OCI-LY7 (cell line): ENCODE data around the gene SF3B6.
"Not testable (repeated sequence)": the region's sequence is repeated elsewhere in the genome, so short reads cannot be mapped to it uniquely, and the experiment has no call there.

Experiments
- EZH2phosphoT487 ChIP-seq: fragments of 200-600 bp; sonication (generic); IDR thresholded peaks from 2 replicates; pipeline ENCODE4 v1.6.1; 2018; ENCODE audit warnings: low read depth, borderline replicate concordance, mild to moderate bottlenecking, mixed run types, antibody characterized with exemption, low read length, moderate library complexity, mixed read lengths
- TF ChIP-seq, protein P1 (sequence below): fragments of 200-600 bp; sonication (generic); conservative IDR thresholded peaks from 2 replicates; pipeline ENCODE4 v1.5.1; 2014; ENCODE audit warnings: mild to moderate bottlenecking, antibody characterized with exemption, low read length, moderate library complexity, mixed read lengths

DNA sequence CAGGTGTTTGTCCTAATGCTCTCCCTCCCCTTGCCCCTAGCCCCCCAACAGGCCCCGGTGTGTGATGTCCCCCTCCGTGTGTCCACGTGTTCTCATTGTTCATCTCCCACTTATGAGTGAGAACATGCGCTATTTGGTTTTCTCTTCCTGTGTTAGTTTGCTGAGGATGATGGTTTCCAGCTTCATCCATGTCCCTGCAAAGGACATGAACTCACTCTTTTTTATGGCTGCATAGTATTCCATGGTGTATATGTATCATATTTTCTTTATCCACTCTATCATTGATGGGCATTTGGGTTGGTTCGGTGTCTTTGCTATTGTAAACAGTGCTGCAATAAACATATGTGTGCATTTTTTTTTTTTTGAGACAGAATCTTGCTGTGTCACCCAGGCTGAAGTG is 17.1 kb upstream of the SF3B6 start:
- TF ChIP-seq, protein P1, sequence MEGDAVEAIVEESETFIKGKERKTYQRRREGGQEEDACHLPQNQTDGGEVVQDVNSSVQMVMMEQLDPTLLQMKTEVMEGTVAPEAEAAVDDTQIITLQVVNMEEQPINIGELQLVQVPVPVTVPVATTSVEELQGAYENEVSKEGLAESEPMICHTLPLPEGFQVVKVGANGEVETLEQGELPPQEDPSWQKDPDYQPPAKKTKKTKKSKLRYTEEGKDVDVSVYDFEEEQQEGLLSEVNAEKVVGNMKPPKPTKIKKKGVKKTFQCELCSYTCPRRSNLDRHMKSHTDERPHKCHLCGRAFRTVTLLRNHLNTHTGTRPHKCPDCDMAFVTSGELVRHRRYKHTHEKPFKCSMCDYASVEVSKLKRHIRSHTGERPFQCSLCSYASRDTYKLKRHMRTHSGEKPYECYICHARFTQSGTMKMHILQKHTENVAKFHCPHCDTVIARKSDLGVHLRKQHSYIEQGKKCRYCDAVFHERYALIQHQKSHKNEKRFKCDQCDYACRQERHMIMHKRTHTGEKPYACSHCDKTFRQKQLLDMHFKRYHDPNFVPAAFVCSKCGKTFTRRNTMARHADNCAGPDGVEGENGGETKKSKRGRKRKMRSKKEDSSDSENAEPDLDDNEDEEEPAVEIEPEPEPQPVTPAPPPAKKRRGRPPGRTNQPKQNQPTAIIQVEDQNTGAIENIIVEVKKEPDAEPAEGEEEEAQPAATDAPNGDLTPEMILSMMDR, result not testable (repeated sequence)
- not testable (repeated sequence) for TF ChIP-seq EZH2phosphoT487
